Renal pelvis (tissue), 4 donors: ENCODE results near the gene GHRHR. TPM values are rescaled to one million over a fixed set of nuclear protein-coding genes. Genes with fewer than 3 reads are reported as not detected.

Experiments
- DNase-seq: peaks from one replicate; pipeline ENCODE4 v3.0.0-alpha.2; 2013
- polyA plus RNA-seq, 3 donors: library from polyadenylated mRNA; unstranded; fragments of 120-200 nt; gene quantifications; one replicate each; pipeline ENCODE4 v1.2.1, GENCODE V29; 2013; ENCODE audit not compliant: insufficient read length in 3 of 3

The GHRHR gene
- polyA plus RNA-seq, 3 donors, result 0.11 to 0.50 (median 0.35) TPM

DNA sequence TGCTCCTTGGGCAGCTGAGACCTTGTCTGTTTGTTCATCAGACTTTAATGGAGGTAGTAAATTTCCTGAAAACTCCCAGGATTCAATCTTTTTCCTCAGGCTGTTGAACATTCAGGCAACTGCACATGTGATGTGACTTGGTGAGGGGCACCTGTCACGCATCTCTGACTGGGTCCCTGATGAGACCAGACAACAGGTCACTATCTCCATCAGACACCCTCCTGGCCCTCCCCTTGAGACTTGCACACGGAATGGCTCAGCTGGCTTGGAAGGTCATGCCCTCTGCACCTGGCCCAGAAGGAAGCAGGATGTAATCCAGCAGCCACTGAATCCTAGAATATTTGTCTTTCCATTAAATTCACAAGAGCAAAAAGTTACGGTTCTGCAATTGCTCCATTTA is 36.2 kb upstream of the GHRHR start:
- no peak for DNase-seq

- DNase-seq, result no peak
These were observed 35.4 kb upstream of the GHRHR start for GRCh38 chr7:30928254-30928872.

DNA sequence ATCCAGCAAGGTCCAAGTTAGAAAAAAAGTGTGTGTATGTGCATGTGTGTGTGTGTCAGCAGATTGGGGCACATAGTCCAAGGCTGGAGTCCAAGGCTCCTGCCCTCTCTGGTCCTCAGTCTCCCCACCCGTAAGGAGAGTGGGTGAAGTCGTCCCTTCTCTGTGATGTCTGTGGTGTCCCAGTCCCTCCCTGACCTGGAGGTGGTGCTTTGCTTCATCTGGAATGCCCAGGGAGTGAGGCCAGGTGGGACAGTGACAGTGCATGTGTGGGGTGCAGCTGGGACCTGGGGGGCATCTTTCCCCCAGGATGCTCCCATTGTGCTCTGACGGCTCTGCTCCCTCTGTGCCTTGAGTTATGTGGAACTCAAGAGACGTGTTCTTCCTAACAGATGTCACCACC is 34.1 kb upstream of the GHRHR start:
- no peak for DNase-seq

GRCh38 chr7:30930621-30931020 is 33.1 kb upstream of the GHRHR start:
- no peak for DNase-seq

DNA sequence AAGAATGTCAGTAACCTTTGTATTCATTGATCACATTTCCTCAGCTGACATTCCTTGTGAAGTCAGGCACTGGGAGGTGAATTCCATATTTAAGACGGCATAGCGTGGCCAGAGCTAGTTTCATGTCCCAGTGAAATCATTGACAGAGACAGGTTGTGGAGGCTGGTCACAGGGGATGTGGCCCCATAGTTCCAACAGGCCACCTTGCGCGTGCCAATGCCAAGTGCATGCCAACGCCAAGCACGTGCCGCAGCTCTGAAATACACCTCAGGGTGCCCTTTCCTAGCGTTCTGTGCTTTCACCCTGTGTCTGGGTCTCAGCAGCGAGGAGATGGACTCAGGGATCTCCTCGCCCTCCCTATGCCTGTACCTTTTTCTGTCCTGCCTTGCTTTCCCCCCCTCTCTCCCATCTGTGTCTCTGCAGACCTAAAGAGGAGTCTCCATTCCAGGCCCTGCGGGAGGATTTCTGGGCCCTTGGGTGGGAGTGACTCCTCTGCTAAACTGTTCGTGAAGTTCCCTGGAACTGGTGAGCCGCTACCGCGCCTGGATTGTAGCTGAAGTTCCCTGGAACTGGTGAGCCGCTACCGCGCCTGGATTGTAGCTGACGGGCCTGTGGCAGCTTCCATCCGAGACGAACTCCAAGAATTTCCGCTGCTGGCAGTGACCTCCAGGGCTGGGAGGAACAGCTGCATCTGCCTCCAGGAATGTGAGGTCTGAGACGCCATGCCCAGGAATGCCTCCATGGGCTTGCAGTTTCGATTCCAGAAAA is 32.4 kb upstream of the GHRHR start:
- no peak for DNase-seq

DNA sequence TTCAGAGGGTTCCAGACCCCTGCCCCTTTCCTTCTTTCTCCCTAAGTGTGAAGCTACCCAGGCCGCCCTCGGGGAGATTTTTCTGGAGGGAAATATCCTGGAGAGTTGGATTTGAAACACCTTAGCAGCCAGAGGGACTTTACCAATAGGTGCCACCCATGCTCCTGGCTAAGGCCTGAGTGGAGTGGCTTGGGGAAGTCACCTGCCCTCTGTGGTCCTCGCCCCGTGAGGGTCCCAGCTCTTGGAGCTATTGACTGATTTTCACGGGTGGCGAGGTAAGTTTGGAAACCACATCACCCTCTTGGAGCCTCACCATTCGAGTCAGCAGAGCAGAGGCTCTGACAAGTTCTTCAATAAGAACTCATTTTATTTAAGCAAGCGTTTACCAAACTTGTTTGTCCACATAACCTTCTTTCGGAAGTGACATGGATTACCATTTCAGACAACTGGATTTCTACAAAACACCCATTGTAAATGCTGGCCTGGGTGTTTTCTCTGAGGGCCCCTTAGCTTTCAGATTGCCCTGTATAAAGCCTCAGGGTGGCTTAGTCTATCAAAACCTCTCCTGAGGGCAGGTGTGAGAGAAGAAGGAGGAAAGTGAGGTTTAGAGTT is 31.7 kb upstream of the GHRHR start:
- no peak for DNase-seq

GRCh38 chr7:30932562-30932961 is 31.2 kb upstream of the GHRHR start:
- no peak for DNase-seq

- DNase-seq, result no peak
These were observed 30.4 kb upstream of the GHRHR start for GRCh38 chr7:30933124-30933974.

GRCh38 chr7:30934225-30934624 is 29.5 kb upstream of the GHRHR start:
- DNase-seq, result no peak

DNA sequence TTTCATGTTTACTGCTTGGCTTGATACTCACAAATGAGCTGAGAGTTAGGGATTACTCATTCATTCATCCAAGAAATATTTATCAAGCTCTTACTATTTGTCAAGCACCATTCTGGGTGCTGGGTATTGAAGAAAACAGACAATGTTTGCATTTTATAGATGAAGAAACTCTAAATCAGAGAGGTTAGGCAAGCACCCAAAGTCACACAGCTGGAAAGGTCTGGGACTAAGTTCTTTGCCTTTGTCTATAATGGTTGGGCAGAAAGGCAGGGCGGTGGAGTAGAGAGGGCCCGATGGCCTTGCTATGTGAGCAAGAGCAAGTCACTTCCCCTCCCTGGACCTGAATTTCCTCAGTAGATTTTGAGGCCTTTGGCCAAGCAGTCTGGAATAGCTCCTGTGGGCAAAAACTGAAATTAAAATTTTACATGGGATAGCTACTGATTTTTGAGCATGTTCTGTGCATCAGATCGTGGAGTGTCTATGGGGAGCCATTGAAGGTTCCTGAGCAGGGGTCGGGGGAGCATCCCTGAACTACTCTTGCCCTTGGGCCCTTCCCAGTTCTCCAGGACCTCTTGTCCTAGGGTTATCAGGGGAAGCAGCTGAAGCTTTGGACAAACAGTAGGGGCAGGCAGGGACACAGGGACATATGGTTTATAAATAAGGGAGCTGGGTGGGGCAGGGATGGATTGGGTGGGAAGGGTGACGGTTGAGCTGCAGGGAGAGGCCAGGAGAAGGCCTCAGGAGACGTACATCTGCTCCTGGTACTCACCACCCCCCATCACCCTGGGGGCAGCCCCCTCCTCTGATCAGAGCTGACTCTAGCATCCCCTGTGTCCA is 28.8 kb upstream of the GHRHR start:
- DNase-seq, result no peak

GRCh38 chr7:30935569-30935877 is 28.2 kb upstream of the GHRHR start:
- DNase-seq, result no peak

DNA sequence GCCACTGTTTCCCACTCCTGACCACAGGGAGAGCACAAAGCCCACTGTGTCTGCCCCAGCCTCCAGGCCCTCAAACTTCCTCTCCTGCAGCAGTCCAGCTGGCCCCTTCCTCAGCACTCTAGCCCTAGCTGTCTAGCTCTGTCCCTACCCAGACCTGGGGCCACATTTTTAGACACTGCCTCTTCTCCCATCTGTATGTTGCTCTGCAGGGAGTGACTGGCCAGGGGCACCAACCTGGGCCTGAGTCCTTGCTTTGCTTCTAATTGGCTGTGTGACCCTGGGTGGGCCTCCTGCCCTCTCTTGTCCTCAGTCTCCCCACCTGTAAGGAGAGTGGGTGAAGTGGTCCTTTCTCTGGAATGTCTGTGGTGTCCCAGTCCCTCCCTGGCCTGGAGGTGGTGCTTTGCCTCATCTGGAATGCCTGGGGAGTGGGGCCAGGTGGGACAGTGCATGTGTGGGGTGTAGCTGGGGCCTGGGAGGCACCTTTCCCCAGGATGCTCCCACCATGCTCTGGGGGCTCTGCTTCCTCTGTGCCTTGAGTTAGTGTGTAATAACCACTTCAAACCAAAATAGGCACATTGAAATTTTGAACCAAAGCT is 27.0 kb upstream of the GHRHR start:
- DNase-seq, result no peak

DNA sequence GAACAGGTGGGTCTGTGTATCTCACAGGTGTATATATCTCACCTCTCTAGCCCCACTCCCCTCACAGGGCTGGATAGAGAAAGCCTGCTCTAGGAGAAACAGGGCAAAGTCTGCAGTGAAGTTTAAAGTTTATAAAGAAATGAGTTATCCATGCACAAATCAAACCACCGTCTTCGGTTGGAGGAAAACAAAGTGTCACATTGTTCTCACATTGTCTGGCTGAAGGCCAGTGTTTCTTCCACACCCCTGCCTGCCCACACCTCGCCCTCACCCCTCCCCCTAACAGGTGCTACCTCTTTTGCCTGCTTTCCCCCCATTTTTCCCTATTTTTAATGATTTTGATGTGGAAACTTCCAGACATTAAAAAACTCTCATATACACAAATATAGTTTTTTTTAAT is 26.3 kb upstream of the GHRHR start:
- DNase-seq, result no peak

GRCh38 chr7:30938435-30939316 is 25.1 kb upstream of the GHRHR start:
- DNase-seq, result peak; percentile 73

GRCh38 chr7:30941582-30942323 is 22.0 kb upstream of the GHRHR start:
- no peak for DNase-seq

DNA sequence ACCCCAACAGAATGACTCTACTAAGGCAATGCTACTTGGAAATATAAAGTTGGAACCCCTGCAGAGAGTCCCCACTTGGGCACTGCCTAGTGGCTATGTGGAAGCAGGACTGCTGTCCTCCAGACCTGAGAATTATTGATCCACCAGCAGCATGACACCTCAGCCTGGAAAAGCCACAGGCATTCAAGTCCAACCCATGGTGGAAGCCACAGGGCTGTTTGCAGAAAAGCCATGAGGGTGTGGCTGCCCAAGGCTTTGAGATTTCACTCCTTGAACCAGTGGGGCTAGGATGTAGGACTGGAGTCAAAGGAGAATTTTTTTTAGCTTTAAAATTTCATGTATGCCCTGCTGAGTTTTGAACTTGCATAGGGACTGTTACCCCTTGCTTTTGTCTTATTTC is 13.6 kb upstream of the GHRHR start:
- DNase-seq, result no peak

DNA sequence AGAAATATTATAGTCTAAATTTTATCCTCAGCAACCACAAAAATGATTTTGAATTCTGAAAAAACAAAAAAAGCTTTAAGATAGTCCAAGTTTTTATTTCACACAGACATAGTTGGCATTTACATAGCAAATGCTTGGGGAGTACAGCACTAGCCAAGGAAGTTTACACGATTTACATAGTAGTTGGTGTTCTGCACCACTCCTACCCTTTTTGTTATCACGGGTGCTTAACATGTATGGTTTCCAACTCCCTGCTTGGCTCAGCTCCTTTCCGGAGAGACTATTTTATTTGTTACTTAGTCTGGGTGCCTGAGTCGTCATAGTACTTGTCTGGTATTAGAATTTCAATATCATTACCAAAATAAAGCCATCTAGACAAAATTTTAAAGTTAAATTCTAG is 8.8 kb upstream of the GHRHR start:
- no peak for DNase-seq

DNA sequence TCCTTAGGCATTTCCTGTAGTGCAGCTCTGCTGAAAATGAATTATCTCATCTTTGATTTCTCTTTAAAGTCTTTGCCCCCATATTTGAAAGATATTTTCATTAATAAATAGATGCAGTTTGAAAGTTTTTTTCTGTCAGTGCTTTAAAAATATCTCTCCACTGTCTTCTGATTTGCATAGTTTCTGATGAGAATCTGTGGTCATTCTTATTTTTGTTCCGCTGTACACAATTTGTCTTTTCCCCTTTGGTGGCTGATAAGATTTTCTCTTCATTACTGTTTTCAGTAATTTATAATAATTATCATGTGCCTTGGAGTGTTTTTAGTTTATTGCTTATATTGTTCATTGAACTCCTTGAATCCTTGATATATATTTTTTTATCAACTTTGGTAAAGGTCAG is 7.0 kb upstream of the GHRHR start:
- no peak for DNase-seq

DNA sequence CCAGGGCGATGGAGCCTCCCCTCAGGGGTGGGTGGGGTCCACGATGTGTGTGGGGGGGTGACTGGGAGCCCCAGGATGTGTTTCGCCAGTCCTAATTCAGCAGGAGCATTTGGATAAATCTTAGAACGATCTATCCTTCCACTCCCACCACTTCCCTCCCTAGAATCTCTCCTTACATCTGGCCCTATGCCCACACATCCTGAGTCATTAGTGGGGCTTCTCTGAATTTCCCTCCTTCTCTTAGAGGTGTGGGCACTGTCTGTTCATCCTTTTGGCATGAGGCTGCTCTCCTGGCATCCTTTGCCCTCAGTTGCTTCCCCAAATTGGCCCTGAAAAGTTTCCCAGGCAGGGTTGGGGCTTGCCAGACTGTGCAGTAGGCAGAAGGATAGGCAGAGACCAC is 1.6 kb downstream of the GHRHR start:
- no peak for DNase-seq

DNA sequence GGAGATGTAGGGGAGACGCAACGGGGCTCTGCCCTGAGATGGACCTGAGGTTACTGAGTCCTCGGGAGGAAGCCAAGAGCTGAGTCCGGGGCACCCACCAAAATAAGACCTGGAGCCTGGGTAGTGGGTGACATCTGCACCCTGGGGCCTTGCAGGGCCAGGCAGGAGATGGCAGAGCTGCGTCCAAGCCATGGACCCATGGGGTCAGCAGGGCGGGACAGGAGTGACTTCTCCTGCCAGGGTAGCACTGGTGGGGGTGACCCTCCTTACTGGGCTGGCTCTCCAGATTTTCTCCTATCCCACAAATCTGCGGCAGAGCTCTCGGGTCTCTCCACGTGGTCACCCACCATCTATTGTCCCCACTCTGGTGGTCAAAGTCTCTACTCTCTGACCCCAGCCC is 2.1 kb downstream of the GHRHR start:
- DNase-seq, result no peak
